Kidney (tissue), 14 donors: ENCODE data around the gene MTOR. TPM values are rescaled to one million over a fixed set of nuclear protein-coding genes. Genes with fewer than 3 reads are reported as not detected.

Experiments
- DNase-seq, 5 donors: peaks; one replicate each; pipeline ENCODE4 v3.0.0-alpha.2; 2013 to 2020
- FAIRE-seq: peaks from 2 replicates; lab custom pipeline; 2012; peaks lifted over from hg19 to GRCh38; lab: Jason Lieb, UNC
- H3K27ac ChIP-seq, 2 donors: one replicate each; pipeline ENCODE4 v1.7.0; 2013; ENCODE audit warnings: low read depth in 2 of 2, low read length in 2 of 2, inconsistent platforms in 1 of 2
- H3K27me3 ChIP-seq: one replicate; pipeline ENCODE4 v1.7.1; 2013; ENCODE audit warnings: low read length, inconsistent platforms; ENCODE audit not compliant: control insufficient read depth, insufficient read depth
- H3K36me3 ChIP-seq, 3 donors: one replicate each; pipeline versions ENCODE4 v1.7.0 to v1.7.1; 2013; ENCODE audit warnings: low read length in 3 of 3, control low read depth in 1 of 3, inconsistent platforms in 1 of 3; ENCODE audit not compliant: insufficient read depth in 3 of 3, control insufficient read depth in 2 of 3
- H3K4me1 ChIP-seq, 3 donors: one replicate each; pipeline versions ENCODE4 v1.7.0 to v1.7.1; 2013; ENCODE audit warnings: low read length in 3 of 3, inconsistent platforms in 1 of 3, low read depth in 1 of 3; ENCODE audit not compliant: control insufficient read depth in 2 of 3, insufficient read depth in 2 of 3
- H3K4me3 ChIP-seq, 3 donors: one replicate each; pipeline versions ENCODE4 v1.7.0 to v1.8.1; 2013; ENCODE audit warnings: low read length in 3 of 3, control low read depth in 1 of 3, inconsistent platforms in 1 of 3
- H3K9ac ChIP-seq, 3 donors: one replicate each; pipeline versions ENCODE4 v1.7.0 to v1.7.1; 2013; ENCODE audit warnings: low read length in 3 of 3, control low read depth in 1 of 3, inconsistent platforms in 1 of 3
- H3K9me3 ChIP-seq, 3 donors: one replicate each; pipeline versions ENCODE4 v1.7.0 to v1.7.1; 2013; ENCODE audit warnings: low read length in 3 of 3, control low read depth in 1 of 3, inconsistent platforms in 1 of 3; ENCODE audit not compliant: control insufficient read depth in 2 of 3, insufficient read depth in 1 of 3
- CTCF ChIP-seq: IDR thresholded peaks from 3 replicates; pipeline ENCODE4 v1.5.1; 2012; ENCODE audit warnings: mild to moderate bottlenecking, moderate library complexity, borderline replicate concordance; ENCODE audit not compliant: insufficient read depth; ENCODE audit errors: extremely low read depth
- intact Hi-C: fragments of 100-400 bp; cut with DNase I; formaldehyde crosslinking; loops from one replicate; pipeline ENCODE4 v1.11.1; 2022
- polyA plus RNA-seq: library from polyadenylated mRNA; stranded (reverse); fragments of 350-450 nt; fragmentation: Illumina TruSeq; extraction: RNeasy Lipid Tissue Mini Kit (QIAGEN cat#74804); gene quantifications from one replicate; pipeline ENCODE4 v1.2.3, GENCODE V29; 2014; ENCODE audit warnings: low read depth, low replicate concordance; ENCODE audit not compliant: insufficient read depth
- total RNA-seq: library from RNA; stranded (reverse); fragmentation: NEBNext Ultra II Directional; extraction: Animal tissue kit (Norgen Biotek cat#: 25700); gene quantifications from one replicate; pipeline ENCODE4 v1.2.1, GENCODE V29; 2021
- donor health status: control.
- donor health status: control.
- donor health status: control.
- donor health status: control.
- donor health status: control.
- donor health status: DM: yes; HTN: yes; CAD: no.
- donor health status: Normal renal cell carcinoma (clear cell type).

Gene MTOR
- total and polyA plus RNA-seq, 2 donors from 2014 or later, result 16.0 to 36.8 TPM

GRCh38 chr1:11153184-11153583 is 109.2 kb downstream of the MTOR start:
- FAIRE-seq (no peak), DNase-seq (no peak)
- no peak overlapping the region for H3K4me3 ChIP-seq
- no peak for TF ChIP-seq CTCF
- H3K9me3 ChIP-seq, result no peaks in the 10 kb centered on the region
- H3K9ac ChIP-seq, result no peak overlapping the region
- H3K36me3 ChIP-seq, result peaks cover 5 to 35% (median 18%) of the 10 kb centered on the region in 3 donors
- H3K4me1 ChIP-seq, result peaks cover 0 to 5% (median 3%) of the 10 kb centered on the region in 3 donors
- intact Hi-C loops, result no loop called here
- no peak overlapping the region for H3K27ac ChIP-seq
- no peaks in the 10 kb centered on the region for H3K27me3 ChIP-seq

GRCh38 chr1:11152755-11153154 is 109.6 kb downstream of the MTOR start:
- Histone ChIP-seq H3K9me3 (no peaks in the 10 kb centered on the region), H3K27me3 (no peaks in the 10 kb centered on the region), H3K36me3 (peaks cover 5 to 35% (median 18%) of the 10 kb centered on the region in 3 donors), H3K9ac (no peak overlapping the region), H3K27ac (no peak overlapping the region), H3K4me1 (peaks cover 0 to 3% (median under 1%) of the 10 kb centered on the region in 3 donors), H3K4me3 (no peak overlapping the region)
- DNase-seq (no peak), FAIRE-seq (no peak)
- no peak for TF ChIP-seq CTCF
- intact Hi-C loops, result no loop called here

- Histone ChIP-seq H3K27me3 (no peaks in the 10 kb centered on the region), H3K27ac (no peak overlapping the region), H3K4me1 (peaks cover 0 to 3% (median 0%) of the 10 kb centered on the region in 3 donors), H3K36me3 (peaks cover 5 to 40% (median 22%) of the 10 kb centered on the region in 3 donors), H3K9ac (no peak overlapping the region), H3K9me3 (no peaks in the 10 kb centered on the region), H3K4me3 (no peak overlapping the region)
- peak in 1 of 5 donors; percentile 34 for DNase-seq
- intact Hi-C loops, result no loop called here
- FAIRE-seq, result no peak
- no peak for TF ChIP-seq CTCF
Measured at GRCh38 chr1:11151826-11152612, 110.3 kb downstream of the MTOR start.
